Brain microvascular endothelial cell (primary cell): ENCODE data around the gene CLDN7.

Source experiments
- DNase-seq: peaks from one replicate; pipeline ENCODE4 v3.0.0-alpha.2; 2020
- H3K27ac ChIP-seq: fragments of 250-450 bp; sonication (Bioruptor Pico); 2 replicates; pipeline ENCODE4 v1.5.1; 2020; ENCODE audit warnings: mild to moderate bottlenecking, moderate library complexity
- H3K27me3 ChIP-seq: fragments of 250-450 bp; sonication (Bioruptor Pico); replicated peaks from 2 replicates; pipeline ENCODE4 v1.5.1; 2020; ENCODE audit warnings: mild to moderate bottlenecking
- H3K36me3 ChIP-seq: fragments of 250-450 bp; sonication (Bioruptor Pico); replicated peaks from 2 replicates; pipeline ENCODE4 v1.5.1; 2020; ENCODE audit warnings: mild to moderate bottlenecking
- H3K4me3 ChIP-seq: 2 replicates; pipeline ENCODE4 v1.5.1; 2011; ENCODE audit warnings: low read depth, mild to moderate bottlenecking, control low read depth, low read length, moderate library complexity
- in situ Hi-C: cut with HindIII; loops from 2 replicates; pipeline ENCODE4 v1.10.0; 2017; ENCODE audit warnings: low sequenced_read_pairs, low pct_ligation_motif_present
- TF ChIP-seq, protein P1 (sequence below): IDR thresholded peaks from 2 replicates; pipeline ENCODE4 v1.5.1; 2011; ENCODE audit warnings: low read depth, mild to moderate bottlenecking, moderate library complexity, low read length, control low read depth, inconsistent platforms; ENCODE audit errors: missing control alignments

The CLDN7 gene

DNA sequence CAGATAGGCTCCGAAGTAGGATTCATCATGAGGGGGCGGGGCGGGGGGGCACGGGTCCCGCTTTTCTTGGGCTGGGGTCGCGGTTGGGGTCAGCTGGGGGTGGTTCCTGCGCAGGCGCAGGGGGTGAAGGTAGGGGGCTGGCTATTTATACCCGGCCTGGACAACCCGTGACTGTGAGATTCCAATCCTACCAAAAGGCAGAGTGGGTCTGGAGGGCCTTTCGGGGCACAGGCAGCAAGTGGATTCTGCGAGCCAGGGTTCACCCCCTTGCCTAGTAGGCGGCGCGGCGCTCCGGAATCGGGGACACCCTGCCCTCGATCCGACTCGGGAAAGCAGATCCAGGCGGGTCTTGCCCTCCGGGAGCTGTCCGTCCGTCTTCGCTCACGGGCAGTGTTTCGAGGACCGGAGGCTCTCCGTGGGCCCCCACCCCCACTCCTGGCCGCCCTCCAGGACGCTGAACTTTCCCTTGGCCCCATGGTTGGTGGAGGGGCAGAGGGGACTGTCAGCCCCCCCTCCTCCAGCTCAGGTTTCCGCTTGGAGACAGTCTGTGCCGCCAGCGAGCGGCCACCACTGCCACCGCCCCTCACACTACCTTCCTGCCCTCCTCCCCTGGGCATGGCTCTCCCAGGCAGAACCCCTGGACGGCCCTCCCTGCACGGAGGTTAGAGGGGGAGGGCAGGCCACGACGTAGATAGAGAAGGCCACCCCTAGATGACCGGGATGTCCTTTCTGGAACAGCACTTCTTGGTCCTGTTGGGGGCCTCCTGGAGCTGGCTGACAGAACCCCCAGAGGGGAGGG is 19.9 kb upstream of the CLDN7 start:
- peak overlapping the region; percentile 47 for H3K4me3 ChIP-seq

DNA sequence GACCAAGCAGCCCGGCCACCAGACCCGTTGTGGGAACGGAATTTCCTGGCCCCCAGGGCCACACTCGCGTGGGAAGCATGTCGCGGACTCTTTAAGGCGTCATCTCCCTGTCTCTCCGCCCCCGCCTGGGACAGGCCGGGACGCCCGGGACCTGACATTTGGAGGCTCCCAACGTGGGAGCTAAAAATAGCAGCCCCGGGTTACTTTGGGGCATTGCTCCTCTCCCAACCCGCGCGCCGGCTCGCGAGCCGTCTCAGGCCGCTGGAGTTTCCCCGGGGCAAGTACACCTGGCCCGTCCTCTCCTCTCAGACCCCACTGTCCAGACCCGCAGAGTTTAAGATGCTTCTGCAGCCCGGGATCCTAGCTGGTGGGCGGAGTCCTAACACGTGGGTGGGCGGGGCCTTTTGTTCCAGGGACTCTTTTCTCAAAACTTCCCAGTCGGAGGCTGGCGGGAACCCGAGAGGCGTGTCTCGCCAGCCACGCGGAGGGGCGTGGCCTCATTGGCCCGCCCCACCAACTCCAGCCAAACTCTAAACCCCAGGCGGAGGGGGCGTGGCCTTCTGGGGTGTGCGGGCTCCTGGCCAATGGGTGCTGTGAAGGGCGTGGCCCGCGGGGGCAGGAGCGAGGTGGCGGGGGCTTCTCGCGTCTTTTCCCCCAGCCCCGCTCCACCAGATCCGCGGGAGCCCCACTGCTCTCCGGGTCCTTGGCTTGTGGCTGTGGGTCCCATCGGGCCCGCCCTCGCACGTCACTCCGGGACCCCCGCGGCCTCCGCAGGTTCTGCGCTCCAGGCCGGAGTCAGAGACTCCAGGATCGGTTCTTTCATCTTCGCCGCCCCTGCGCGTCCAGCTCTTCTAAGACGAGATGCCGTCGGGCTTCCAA is 19.0 kb upstream of the CLDN7 start, which contains the start of gene SLC2A4:
Gene SLC2A4, plus strand, starts transcription at position 645 of the 879 bp plus-strand sequence. Its CDS starts 217 bp downstream, at position 862.
- peak within 1 kb of the TSS; percentile 8 for H3K27ac ChIP-seq
- in situ Hi-C loops, result no loop called here
- TF ChIP-seq, protein P1, sequence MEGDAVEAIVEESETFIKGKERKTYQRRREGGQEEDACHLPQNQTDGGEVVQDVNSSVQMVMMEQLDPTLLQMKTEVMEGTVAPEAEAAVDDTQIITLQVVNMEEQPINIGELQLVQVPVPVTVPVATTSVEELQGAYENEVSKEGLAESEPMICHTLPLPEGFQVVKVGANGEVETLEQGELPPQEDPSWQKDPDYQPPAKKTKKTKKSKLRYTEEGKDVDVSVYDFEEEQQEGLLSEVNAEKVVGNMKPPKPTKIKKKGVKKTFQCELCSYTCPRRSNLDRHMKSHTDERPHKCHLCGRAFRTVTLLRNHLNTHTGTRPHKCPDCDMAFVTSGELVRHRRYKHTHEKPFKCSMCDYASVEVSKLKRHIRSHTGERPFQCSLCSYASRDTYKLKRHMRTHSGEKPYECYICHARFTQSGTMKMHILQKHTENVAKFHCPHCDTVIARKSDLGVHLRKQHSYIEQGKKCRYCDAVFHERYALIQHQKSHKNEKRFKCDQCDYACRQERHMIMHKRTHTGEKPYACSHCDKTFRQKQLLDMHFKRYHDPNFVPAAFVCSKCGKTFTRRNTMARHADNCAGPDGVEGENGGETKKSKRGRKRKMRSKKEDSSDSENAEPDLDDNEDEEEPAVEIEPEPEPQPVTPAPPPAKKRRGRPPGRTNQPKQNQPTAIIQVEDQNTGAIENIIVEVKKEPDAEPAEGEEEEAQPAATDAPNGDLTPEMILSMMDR, result no peak
- DNase-seq, result peak; percentile 91
- H3K36me3 ChIP-seq, result no peaks in the 10 kb centered on the region
- H3K27me3 ChIP-seq, result peaks cover 13% of the 10 kb centered on the region
- H3K4me3 ChIP-seq, result peak within 1 kb of the TSS; percentile 47

More for the DNA sequence above, 19.9 kb upstream of the CLDN7 start:
- TF ChIP-seq, protein P1, result no peak
- peaks cover 13% of the 10 kb centered on the region for H3K27me3 ChIP-seq
- no peak overlapping the region for H3K27ac ChIP-seq
- in situ Hi-C loops, result no loop called here
- no peaks in the 10 kb centered on the region for H3K36me3 ChIP-seq
- no peak for DNase-seq

DNA sequence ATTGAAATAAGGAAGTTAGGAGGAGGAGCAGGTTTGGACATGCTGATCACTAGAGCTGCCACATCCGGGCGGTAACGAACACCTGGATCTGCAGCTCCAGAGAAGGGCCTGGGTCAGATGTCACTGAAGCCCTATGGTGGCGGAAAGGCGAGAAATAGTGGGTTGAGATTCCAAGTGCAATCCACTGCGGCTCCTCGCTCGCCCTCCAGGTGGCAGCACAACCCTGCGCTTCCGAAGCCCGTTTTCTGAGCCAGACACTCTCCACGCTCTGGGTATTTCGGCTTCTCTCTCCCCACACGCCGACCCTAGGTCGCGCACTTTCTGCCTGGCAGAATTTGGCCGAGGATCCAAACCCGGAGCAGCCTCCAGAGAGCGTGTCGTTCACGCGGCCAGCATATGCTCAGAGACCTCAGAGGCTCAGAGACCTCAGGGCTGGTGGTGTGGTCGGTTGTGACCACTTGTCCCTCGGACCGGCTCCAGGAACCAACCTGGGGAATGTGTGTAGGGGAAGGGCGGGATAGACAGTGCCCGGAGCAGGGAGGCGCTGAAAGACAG is 18.3 kb upstream of the CLDN7 start:
- Histone ChIP-seq H3K4me3 (peak overlapping the region; percentile 43), H3K27me3 (peaks cover 13% of the 10 kb centered on the region), H3K36me3 (no peaks in the 10 kb centered on the region), H3K27ac (peak overlapping the region; percentile 8)
- in situ Hi-C loops, result no loop called here
- peak; percentile 66 for DNase-seq
- TF ChIP-seq, protein P1, result peak; percentile 95

DNA sequence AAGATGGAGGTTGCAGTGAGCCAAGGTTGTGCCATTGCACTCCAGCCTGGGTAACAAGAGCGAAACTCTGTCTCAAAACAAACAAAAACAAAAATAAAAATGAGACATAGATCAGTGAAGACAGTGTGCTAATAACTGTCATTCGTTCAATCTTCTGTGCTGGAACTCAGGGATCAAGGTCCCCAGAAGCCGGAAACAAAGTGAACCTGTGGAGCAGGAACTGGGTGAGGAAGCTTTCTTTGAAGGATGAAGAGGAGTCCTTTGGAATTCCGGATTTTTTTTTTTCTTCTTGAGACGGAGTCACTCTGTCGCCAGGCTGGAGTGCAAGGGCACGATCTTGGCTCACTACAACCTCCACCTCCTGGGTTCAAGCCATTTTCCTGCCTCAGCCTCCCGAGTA is 17.2 kb upstream of the CLDN7 start:
- Histone ChIP-seq H3K27me3 (peaks cover 13% of the 10 kb centered on the region), H3K4me3 (no peak overlapping the region), H3K27ac (no peak overlapping the region), H3K36me3 (no peaks in the 10 kb centered on the region)
- in situ Hi-C loops, result no loop called here
- no peak for DNase-seq
- TF ChIP-seq, protein P1, result no peak

DNA sequence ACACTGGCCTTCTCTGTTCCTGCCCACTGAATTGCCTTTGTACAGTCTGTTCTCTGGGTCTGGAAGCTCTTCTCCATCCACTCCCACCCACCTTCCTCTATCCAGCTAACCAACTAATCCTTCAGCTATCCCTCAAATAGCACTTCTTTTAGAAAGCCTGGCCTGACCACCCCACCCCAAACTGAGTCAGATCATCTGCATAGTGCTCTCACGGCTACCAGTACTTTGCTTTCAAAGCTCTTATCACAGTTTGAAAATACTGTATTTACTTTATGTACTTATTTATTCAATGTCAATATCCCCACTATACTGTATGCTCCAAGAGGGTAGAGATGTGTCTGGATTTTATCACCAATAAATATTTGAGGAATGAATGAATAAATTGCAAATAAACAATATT is 4.5 kb upstream of the CLDN7 start:
- H3K4me3 ChIP-seq, result no peak overlapping the region
- DNase-seq, result no peak
- no peaks in the 10 kb centered on the region for H3K27me3 ChIP-seq
- H3K27ac ChIP-seq, result no peak overlapping the region
- in situ Hi-C loops, result no loop called here
- no peaks in the 10 kb centered on the region for H3K36me3 ChIP-seq
- TF ChIP-seq, protein P1, result no peak
